SIG-M5 treated with dmso at 0.1 percent for 504 hours (cell line): Measurements from ENCODE around the gene WBP11.

Experiments used
- DNase-seq: peaks from one replicate; lab custom pipeline; 2025; ENCODE audit not compliant: unreplicated experiment; lab: John Stamatoyannopoulos, UW

The WBP11 gene

DNA sequence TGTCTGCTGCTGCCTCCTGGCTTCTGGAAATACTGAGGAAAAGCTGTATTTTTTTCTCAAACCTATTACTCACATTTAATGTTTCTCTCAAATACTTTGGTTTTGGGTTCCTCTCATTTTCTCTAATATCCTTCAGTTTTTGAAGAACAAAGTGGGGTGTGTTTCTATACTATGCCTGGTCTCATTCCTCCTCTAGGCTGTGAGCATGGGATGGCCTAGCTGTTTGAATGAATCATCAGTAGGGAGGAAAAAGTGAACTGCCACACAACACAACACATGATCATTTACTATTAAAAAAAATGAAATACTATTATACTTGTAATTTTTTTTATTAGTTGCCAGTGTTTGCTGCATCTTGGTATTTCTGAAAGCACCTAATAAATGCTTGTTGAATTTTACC lies 22.0 kb upstream of the WBP11 start:
- DNase-seq: no peak

DNA sequence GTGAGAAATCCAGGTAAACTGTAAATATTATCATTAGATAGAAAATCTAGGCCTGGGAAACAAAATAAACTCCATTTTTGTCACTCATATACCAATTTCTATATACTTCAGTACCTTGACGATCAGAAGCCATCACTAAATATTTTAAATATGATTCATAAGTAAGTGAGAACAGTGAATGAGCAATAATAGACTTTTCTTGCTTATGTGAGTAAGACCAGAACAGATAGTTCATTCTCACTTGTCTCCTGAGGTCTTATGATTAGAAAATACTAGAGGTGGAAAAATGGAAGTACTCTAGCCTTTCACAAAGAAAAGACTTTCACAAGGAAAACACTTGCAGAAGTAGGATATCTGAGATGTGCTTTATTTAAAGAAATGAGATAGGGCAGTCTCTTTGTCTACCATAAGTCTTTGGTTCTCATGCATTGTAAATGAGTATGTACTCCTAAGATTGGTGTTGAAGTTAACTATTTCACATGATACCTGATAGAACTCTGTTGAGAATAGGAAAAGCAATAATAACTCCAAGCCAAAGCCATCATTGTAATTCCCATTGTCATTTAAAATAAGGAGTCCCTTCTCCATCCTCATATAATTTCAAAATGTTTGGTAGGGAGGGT lies 20.8 kb upstream of the WBP11 start:
- no peak for DNase-seq

DNA sequence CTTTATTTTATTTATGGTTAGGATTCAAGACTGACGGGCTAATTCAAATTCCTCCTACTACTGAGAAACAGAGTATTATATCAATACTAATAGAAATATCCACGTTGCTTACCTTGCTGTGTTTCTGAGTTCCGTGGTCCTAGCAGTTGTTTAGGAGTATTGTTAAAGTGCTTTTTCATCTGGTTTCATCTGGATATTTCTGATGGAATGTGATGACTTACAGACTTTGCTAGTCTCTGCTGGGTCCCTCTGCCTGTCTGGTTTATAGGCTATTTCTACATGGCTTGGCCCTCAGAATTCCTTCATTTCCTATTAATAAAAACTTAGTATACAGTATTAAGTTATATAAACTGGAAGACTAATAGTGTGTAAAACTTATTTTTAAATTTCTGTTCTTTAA lies 10.7 kb upstream of the WBP11 start, which contains the start of gene SMCO3:
TSS of gene SMCO3 (minus strand) at position 169 of the 400 bp plus-strand sequence. CDS start 7,502 bp downstream, outside the sequence.
- DNase-seq: no peak

DNA sequence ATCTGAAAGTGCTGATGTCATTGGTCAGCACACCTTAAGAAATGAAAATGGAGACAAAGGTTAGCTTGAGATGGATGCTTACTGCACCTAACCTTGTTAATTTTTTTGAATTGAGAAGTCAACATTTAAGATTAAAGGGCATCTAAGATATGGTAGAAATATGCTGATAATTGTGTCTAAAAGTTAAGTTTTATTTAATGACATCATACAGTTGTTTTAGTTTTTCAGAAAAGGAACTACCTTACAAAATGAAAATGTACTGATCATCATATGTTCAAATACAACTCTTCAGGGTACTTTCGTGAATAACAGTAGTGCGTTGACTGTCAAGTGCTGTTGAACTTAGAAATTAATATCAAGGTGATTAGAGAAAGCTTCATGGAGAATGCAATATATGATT lies 8.2 kb upstream of the WBP11 start:
- no peak for DNase-seq

DNA sequence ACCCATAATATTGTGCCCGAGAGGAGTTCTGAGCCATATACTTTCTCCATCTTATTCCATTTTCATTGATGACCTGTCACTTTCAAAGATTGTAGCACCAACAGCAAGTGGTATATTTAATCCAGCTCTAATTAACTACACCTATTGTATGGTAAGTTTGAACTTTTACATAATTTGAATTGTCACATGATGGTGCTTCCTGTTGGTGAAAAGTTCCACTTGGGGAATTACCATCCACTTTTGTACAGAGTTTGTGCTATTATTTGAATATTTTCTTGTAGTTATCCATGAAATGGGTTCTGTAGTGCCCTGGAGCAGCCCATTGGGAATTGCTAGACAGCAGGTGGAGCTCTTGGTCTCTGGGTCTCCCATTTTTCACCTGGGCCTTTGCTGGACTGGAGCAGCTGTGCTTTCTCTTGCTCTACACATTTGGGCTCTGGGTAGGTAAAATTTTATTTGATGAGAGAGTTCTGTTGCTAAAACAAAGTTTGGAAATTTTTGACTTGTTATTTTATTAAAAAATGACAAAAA lies 7.7 kb upstream of the WBP11 start:
- DNase-seq: no peak

DNA sequence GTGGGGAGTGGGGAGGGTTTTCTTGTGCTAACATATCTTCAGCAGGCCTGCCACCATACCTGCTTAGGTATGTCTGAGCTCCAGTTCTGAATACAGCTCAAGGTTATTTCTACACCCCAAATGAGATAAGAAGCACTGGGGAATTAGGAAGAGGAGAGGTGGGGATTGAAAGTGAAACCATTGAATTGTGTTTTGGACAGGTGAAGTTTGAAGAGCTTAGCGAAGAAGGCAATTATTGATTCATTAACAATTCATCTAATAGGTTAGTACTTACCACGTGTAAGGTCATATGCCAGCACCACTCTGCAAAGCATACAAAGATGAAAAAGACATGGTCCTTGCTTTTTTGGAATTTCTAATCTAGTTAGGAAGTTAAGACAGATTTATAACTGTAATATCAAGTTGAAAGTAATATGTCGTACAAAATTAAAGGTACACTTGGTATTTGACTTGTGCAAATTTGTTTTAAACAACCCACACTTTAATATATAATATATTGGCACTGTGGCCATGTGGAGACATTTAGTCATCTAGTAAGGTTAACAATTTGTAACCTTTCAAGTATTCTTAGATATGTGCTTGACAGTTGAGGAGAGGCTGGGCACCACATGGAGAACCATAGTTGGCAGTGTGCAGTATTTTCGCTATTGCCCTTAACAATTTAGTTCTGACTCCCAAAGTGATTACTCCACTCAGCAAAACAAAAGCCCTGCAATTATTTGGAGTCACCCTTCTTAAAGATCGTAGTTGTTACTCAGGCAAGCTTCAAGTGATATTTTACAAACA lies 7.1 kb upstream of the WBP11 start:
- DNase-seq: no peak

DNA sequence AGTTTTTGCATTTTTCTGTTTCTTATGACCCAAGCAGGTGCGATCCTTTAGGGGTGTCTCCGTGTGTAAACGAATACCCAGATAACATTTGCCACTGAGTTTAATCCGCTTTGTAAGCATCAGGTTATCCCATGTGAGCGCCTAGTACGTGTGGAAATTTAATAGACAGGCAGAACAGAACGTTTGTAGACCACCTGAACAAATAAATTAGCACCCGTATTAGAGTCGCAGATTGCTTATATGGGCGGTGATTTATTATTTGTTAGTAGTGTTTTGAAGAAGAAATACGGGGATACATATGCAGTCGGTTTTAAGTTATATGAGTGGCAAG lies 517 bp upstream of the WBP11 start:
- DNase-seq: no peak

DNA sequence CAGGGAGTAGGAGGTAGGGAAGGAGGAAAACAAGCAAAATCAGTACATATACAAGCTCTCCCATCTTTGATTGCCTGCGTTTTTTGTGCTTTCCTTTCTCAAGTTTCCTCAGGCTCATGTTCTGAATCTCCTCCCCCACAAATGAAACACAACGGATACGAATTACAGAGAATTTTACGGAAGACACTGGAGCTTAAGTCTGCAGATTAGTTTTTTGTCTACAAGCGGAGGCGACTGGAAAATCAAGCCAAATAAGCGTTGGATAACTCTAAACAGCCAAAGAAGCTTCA lies 612 bp downstream of the WBP11 start:
- peak; percentile 48 for DNase-seq

DNA sequence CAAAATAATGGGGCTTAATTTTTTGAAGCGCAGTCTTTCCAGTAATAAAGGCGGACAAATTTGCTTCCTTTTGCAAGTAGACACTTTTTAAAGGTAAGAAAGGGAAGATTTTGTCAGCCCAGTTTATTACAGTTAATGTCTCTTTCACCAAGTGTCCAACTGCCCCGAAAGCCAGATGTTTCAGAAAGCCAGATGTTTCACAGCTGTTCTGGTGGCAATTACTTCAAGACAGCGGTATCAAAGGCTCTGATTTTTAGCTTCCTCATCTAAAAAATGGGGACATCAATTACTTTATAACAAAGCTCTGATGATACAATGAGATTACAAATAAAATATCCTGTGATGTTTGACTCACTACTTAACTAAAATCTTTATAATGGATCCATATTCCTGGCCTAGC lies 1.0 kb downstream of the WBP11 start:
- DNase-seq: no peak

DNA sequence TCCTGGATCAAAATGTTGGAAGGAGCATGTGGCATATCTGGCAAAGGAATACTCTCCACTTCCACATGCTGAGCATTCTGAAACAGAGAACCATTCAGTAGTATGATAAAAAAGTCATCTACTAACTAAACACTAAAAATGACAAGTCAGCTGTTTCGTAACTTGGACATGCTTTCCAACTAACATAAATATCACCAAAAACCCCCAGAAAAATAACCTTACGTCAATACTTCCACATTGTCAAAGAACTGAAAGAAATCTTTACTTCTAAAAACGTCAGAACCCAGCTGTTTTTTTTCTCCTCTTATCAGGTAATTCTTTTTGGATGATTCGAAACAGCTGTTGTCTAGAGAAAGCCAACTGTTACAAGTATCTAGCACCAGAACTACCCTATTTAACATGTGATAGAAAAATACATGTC lies 8.2 kb downstream of the WBP11 start:
- DNase-seq: no peak

DNA sequence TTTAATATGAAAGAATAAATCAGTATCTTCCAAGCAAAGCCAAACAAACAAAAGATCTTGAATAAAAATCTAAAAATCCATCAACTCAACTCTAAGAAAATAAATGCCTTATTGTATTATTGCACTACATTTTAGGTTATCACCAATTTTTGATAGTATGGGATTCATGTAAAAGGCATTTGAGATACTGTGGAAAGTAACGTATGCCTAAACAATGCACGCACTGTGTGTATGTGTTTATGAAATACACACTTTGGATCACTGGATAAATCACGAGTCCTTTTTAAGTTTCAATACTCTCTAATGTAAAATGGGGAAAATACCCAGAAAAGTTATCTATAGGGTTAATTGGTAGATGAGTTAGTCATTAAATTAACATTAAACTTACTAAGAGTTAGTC lies 17.7 kb downstream of the WBP11 start:
- no peak for DNase-seq

DNA sequence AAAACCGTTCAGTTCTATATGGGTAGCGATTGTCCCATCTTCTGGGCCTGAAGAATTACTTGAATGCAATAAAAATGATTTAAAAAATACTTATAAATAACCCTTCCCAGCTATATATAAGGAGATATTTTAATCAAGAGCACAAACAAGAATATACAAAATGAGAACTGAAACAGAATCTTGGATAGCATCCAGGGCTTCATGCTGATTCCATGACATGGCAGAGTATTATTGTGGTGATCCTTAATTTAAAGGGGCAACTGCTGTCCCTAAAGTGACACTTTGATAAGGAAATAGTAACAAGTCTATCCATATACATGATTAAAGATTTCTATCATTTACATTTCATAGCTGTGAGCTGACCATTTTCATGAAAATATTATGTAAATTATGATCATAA lies 18.8 kb downstream of the WBP11 start:
- DNase-seq: no peak

DNA sequence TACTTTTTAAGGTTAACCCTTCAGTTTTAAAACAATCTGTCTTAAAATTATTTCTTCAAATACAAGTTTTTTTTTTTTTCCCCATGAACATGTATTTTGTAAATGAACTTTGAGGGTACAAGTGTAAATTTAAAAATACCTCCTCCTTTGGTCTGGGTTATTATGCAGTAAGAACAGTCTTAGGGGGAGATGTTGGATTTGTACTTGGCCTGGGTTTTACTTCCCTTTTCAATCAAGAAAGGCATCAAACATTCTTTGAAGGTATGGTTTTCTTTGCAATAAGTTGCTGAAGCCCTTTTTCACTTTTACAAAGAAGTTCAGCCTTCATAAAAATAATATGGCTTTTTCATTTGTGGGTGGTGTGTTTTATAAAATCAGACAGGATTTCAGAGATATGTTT lies 20.5 kb downstream of the WBP11 start:
- no peak for DNase-seq

DNA sequence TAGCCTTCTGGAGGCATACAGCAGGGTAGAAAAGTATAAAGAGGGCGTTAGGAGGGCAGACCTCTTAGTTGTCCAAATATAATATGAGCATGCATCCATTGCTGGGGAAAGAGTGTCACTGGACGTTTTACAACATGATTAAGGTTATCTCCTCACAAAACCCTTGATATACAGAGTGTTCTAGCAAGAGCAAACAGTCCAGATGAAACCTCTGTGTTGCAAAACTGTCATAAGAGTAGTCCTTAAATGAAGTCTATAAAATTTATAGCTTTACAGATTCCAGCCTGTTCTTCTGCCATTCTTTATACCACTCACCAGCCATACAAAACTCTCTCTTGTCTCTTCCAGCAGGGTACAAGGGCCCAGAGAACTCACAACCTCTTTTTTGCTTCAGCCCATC lies 21.7 kb downstream of the WBP11 start:
- DNase-seq: no peak

DNA sequence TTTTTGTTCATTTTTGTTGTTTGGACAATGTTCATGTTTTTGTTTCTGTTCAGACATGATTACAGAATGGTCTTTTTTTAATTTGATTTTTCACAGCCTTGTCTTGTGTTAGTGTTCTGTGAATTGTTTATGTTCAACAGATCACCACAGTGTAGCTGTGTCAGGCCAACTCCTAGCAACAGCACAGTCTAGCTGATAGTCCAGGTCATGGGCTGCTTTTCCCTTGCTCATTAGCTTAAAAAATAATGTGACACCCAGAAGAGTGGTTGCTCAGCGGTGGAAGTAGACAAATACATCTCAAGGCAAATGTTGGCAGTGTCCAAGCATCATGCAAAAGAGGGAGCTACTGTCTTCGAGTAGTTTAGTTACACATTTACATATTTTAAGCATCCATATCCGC lies 22.4 kb downstream of the WBP11 start:
- no peak for DNase-seq

DNA sequence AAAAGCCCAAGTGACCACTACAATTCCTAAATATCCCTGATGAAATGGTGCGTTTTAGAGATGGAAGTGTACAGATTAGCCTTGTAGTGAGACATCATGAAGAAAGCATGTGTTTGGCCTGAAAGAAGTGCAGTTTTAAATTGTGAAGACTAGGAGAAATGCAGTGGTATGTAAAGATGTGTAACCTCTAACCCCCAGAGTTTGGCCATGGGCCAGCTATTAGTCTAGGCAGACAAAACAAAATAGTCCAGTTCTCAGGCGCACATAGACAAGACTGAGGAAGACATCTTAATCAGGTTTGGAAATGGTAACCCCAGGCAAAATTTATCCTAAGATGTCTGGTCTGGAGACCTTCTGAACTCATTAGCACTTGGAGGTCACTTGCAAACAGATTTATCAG lies 23.4 kb downstream of the WBP11 start:
- no peak for DNase-seq

DNA sequence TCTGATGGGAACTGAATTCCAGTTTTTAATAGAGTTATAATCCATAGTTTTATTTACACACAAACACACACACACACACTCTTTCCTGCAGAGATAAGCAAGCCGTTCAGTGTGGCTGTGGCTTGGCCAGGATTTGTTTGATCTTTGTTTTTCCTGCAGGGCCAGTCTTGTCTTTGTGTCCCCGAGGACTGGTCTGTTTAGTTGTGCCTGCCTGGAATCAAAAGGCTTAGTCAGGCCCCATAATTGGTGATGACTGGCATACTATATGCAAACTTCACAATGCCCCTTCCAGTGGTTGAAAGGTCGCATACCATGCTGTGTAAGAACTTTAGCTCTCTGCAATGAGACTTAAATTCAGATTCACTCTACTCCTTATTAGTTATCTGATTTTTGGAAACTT lies 26.0 kb downstream of the WBP11 start:
- peak; percentile 41 for DNase-seq

DNA sequence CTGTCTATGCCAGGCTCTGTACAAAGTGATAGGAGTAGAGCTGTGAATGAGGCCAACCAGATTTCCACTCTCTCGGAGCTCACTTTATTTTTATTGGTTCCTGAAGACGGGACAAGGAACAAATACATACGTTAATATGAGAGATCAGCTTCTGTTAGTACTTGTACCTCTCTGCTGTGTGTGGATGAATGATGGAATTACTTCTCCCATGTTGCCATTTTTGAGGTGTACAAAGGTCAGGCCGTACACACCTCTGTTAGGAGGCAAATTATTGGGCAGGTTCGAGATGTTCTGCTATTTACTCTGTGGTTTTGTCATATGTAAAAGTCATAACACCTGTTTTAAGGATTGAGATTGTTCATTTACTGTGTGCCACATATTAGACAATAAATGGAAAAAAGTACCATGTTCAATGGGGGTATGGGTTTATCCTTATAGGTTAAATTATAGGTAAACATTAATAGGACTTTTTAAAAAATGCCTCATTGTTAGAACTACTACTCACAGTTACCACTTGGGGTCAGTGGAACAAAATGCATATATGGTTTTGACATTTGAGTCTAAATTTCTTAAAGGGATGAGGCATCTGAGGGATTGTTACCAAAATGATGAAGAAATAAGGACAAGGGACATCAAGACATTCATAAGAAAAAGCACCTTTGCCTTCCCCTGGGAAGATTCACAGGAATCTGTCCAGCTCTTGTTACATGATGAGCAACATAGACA lies 26.9 kb downstream of the WBP11 start:
- DNase-seq: peak; percentile 34

DNA sequence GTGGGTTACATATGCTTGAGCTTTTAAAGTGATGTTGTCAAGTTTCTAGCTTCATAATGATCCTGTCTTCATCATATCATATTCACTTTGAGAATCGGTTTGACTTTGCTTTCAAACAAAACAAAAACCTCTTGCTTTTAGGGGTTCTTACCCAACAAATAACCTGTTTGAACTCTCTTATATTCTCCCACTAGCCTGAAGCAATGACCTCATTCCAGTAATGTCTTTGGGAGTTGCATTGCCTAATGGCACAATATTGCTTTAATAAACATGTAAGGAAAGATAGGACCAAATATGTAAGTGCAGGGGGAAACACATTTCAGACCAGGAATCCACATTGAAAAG lies 27.7 kb downstream of the WBP11 start:
- DNase-seq: peak; percentile 71

DNA sequence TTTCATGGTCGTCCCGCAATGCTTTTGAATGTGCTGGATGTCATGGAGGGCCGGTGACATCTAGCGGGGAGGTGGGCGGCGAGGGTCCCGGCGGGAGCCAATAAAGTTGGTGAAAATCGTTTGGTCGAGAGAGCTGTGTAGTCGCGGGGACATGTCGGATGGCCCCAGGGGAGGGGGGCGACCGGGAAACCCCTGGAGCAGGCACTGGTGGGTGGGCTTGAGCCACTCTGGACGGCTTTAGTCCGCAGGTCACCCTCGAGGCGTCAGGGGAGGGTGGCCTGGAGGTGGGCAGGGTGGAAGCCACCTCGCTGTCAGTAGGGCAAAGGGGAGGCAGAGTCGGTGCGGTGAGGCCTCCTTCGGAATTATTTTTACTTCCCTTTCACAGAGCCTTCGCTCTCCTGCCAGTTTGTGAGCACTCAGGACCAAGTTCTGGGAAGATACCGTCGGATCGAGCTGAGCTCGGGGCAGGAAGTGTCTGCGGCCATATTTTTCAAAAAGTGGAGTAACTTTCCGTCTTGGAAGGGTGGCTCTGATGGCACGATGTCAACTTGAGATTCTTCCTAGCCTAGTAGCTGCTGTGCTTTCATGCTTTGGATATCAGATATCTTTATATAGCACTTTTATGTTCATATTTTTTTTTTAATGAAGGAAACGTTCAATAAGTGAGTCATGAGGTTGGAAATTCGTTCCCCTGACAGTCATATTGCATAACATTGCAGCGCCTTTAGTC lies 28.2 kb downstream of the WBP11 start:
- DNase-seq: peak; percentile 67

DNA sequence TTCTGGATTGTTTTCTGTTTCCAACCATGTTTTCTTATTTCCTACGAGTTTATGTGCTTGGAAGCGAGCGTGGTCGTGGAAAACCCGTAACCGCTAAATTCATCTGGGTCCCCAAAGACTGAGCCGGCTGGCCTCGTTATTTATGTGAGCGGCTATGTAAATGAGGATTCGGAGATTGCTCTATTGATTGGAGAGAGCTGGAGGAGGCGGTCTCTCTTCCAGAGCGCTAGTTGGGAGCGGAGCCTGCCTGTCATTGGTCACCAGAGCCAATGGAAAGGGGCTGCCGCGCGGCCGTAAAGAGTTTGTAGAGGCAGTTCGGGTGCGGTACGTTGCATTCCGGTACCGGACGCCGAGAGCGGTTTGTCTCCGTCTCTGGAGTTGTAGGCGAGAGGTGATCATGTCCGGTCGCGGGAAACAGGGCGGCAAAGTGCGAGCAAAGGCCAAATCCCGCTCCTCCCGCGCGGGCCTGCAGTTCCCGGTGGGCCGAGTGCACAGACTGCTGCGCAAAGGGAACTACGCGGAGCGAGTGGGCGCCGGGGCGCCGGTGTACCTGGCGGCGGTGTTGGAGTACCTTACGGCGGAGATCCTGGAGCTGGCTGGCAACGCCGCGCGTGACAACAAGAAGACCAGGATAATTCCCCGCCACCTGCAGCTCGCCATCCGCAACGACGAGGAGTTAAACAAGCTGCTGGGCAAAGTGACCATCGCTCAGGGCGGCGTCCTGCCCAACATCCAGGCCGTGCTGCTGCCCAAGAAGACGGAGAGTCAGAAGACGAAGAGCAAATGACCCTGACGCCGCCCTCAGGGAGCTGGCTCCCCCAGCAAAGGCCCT lies 29.0 kb downstream of the WBP11 start:
- peak; percentile 98 for DNase-seq
